HEK293 (cell line): ENCODE measurements around the gene POU5F2.

ENCODE experiments used
- CTCF ChIA-PET: fragments of 350-600 bp; formaldehyde crosslinking; extraction: SDS; loops from one replicate; lab custom pipeline; 2021; ENCODE audit warnings: antibody characterized with exemption; lab: Yijun Ruan, JAX
- POLR2A ChIA-PET: fragments of 300-600 bp; formaldehyde crosslinking; extraction: SDS; loops from one replicate; lab custom pipeline; 2020; ENCODE audit warnings: antibody characterized with exemption, inconsistent platforms; lab: Yijun Ruan, JAX
- H3K27ac ChIP-seq: fragments of 200-500 bp; sonication (Bioruptor generic); 2 replicates; pipeline ENCODE4 v1.5.1; 2014; ENCODE audit warnings: low read depth, low read length, control low read depth, inconsistent platforms; ENCODE audit errors: extremely low read depth
- H3K36me3 ChIP-seq, 2 experiments: fragments of 200-500 bp in 1 of 2; sonication (Bioruptor generic) in 1 of 2; 1 replicate in 1 of 2; 2 replicates in 1 of 2; pipeline ENCODE4 v1.5.1; 2014 to 2017; ENCODE audit warnings: inconsistent platforms in 2 of 2, low read length in 2 of 2; ENCODE audit not compliant: control insufficient read depth in 2 of 2, insufficient read depth in 1 of 2
- H3K4me1 ChIP-seq: fragments of 200-500 bp; sonication (Bioruptor generic); 2 replicates; pipeline ENCODE4 v1.5.1; 2014; ENCODE audit warnings: mild to moderate bottlenecking, low read length, inconsistent platforms; ENCODE audit not compliant: control insufficient read depth, insufficient read depth
- H3K4me3 ChIP-seq: 2 replicates; pipeline ENCODE4 v1.5.1; 2011; ENCODE audit warnings: low read depth, mild to moderate bottlenecking, control low read depth, low read length, moderate library complexity
- H3K9me3 ChIP-seq: fragments of 200-500 bp; sonication (Bioruptor generic); 2 replicates; pipeline ENCODE4 v1.5.1; 2014; ENCODE audit warnings: low read depth, low read length, inconsistent platforms; ENCODE audit not compliant: control insufficient read depth, insufficient read depth
- HOXA7 ChIP-seq: sonication (generic); formaldehyde crosslinking; IDR thresholded peaks from 2 replicates; pipeline ENCODE4 v1.8.1; 2022; ENCODE audit warnings: missing genetic modification reagents, borderline replicate concordance
- HOXD13 ChIP-seq: sonication (generic); formaldehyde crosslinking; IDR thresholded peaks from 2 replicates; pipeline ENCODE4 v1.8.0; 2022; ENCODE audit warnings: missing genetic modification reagents, borderline replicate concordance
- KLF9 ChIP-seq: fragments of 450-650 bp; formaldehyde crosslinking; IDR thresholded peaks from 2 replicates; pipeline ENCODE4 v1.5.1; 2016; ENCODE audit warnings: missing biosample characterization, missing genetic modification characterization, low read depth
- MZF1 ChIP-seq: fragments of 450-650 bp; formaldehyde crosslinking; IDR thresholded peaks from 2 replicates; pipeline ENCODE4 v1.5.1; 2017; ENCODE audit warnings: missing biosample characterization, missing genetic modification characterization, borderline replicate concordance
- PRDM6 ChIP-seq: fragments of 450-650 bp; formaldehyde crosslinking; IDR thresholded peaks from 2 replicates; pipeline ENCODE4 v1.5.1; 2017; ENCODE audit warnings: missing biosample characterization, missing genetic modification characterization
- ZBTB21 ChIP-seq: fragments of 450-650 bp; formaldehyde crosslinking; IDR thresholded peaks from 2 replicates; pipeline ENCODE4 v1.5.1; 2017; ENCODE audit warnings: missing biosample characterization, missing genetic modification characterization
- ZFHX2 ChIP-seq: fragments of 450-650 bp; formaldehyde crosslinking; conservative IDR thresholded peaks from 2 replicates; pipeline ENCODE4 v1.5.1; 2016; ENCODE audit warnings: missing biosample characterization, missing genetic modification characterization
- ZNF138 ChIP-seq: fragments of 450-650 bp; formaldehyde crosslinking; IDR thresholded peaks from 2 replicates; pipeline ENCODE4 v1.5.1; 2016; ENCODE audit warnings: missing biosample characterization, missing genetic modification characterization, borderline replicate concordance
- ZNF146 ChIP-seq: fragments of 450-650 bp; formaldehyde crosslinking; IDR thresholded peaks from 2 replicates; pipeline ENCODE4 v1.5.1; 2016; ENCODE audit warnings: missing biosample characterization, missing genetic modification characterization
- ZNF18 ChIP-seq: fragments of 450-650 bp; formaldehyde crosslinking; IDR thresholded peaks from 2 replicates; pipeline ENCODE4 v1.5.1; 2016; ENCODE audit warnings: missing biosample characterization, missing genetic modification characterization
- ZNF37A ChIP-seq: fragments of 450-650 bp; IDR thresholded peaks from 2 replicates; pipeline ENCODE4 v1.5.1; 2018; ENCODE audit warnings: missing biosample characterization, missing genetic modification characterization
- ZNF501 ChIP-seq: fragments of 450-650 bp; formaldehyde crosslinking; IDR thresholded peaks from 2 replicates; pipeline ENCODE4 v1.5.1; 2016; ENCODE audit warnings: missing biosample characterization, missing genetic modification characterization
- ZNF677 ChIP-seq: fragments of 450-650 bp; IDR thresholded peaks from 2 replicates; pipeline ENCODE4 v1.5.0; 2018; ENCODE audit warnings: missing biosample characterization, mild to moderate bottlenecking, missing genetic modification characterization, moderate library complexity
- ZNF701 ChIP-seq: fragments of 450-650 bp; formaldehyde crosslinking; IDR thresholded peaks from 2 replicates; pipeline ENCODE4 v1.5.1; 2016; ENCODE audit warnings: missing biosample characterization, missing genetic modification characterization
- ZNF747 ChIP-seq: fragments of 450-650 bp; formaldehyde crosslinking; IDR thresholded peaks from 2 replicates; pipeline ENCODE4 v1.5.1; 2016; ENCODE audit warnings: missing biosample characterization, missing genetic modification characterization
- ZNF777 ChIP-seq: fragments of 450-650 bp; formaldehyde crosslinking; IDR thresholded peaks from 2 replicates; pipeline ENCODE4 v1.5.1; 2017; ENCODE audit warnings: missing biosample characterization, missing genetic modification characterization, borderline replicate concordance
- ZNF843 ChIP-seq: fragments of 450-650 bp; formaldehyde crosslinking; IDR thresholded peaks from 2 replicates; pipeline ENCODE4 v1.5.1; 2016; ENCODE audit warnings: missing biosample characterization, missing genetic modification characterization
- TF ChIP-seq, protein P1 (sequence below): fragments of 450-650 bp; formaldehyde crosslinking; IDR thresholded peaks from 2 replicates; pipeline ENCODE4 v1.5.1; 2016; ENCODE audit warnings: missing biosample characterization, missing genetic modification characterization, borderline replicate concordance
- TF ChIP-seq, protein P2 (sequence below): fragments of 450-650 bp; formaldehyde crosslinking; IDR thresholded peaks from 2 replicates; pipeline ENCODE4 v1.5.1; 2016; ENCODE audit warnings: missing biosample characterization, missing genetic modification characterization

Gene POU5F2

GRCh38 chr5:93724791-93725190, 16.6 kb downstream of the POU5F2 start:
- ChIA-PET POLR2A (no interaction called here), CTCF (no interaction called here)
- TF ChIP-seq, protein P1, sequence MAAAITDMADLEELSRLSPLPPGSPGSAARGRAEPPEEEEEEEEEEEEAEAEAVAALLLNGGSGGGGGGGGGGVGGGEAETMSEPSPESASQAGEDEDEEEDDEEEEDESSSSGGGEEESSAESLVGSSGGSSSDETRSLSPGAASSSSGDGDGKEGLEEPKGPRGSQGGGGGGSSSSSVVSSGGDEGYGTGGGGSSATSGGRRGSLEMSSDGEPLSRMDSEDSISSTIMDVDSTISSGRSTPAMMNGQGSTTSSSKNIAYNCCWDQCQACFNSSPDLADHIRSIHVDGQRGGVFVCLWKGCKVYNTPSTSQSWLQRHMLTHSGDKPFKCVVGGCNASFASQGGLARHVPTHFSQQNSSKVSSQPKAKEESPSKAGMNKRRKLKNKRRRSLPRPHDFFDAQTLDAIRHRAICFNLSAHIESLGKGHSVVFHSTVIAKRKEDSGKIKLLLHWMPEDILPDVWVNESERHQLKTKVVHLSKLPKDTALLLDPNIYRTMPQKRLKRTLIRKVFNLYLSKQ (tag by site-specific recombination), result no peak
- no peak for TF ChIP-seq HOXD13 (CRISPR knock-in tag)
- TF ChIP-seq ZFHX2 (tag by site-specific recombination), result no peak
- TF ChIP-seq ZNF18 (tag by site-specific recombination), result no peak
- TF ChIP-seq ZNF146 (tag by site-specific recombination), result no peak
- TF ChIP-seq, protein P2, sequence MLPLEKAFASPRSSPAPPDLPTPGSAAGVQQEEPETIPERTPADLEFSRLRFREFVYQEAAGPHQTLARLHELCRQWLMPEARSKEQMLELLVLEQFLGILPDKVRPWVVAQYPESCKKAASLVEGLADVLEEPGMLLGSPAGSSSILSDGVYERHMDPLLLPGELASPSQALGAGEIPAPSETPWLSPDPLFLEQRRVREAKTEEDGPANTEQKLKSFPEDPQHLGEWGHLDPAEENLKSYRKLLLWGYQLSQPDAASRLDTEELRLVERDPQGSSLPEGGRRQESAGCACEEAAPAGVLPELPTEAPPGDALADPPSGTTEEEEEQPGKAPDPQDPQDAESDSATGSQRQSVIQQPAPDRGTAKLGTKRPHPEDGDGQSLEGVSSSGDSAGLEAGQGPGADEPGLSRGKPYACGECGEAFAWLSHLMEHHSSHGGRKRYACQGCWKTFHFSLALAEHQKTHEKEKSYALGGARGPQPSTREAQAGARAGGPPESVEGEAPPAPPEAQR (tag by site-specific recombination), result no peak
- no peak for TF ChIP-seq MZF1
- TF ChIP-seq KLF9 (tag by site-specific recombination), result no peak
- no peak for TF ChIP-seq ZNF677 (tag by site-specific recombination)
- no peak for TF ChIP-seq ZNF777
- TF ChIP-seq ZNF701, result no peak
- no peak for TF ChIP-seq ZNF138 (tag by site-specific recombination)
- no peak for TF ChIP-seq ZNF501
- no peak for TF ChIP-seq HOXA7 (CRISPR knock-in tag)
- TF ChIP-seq ZNF843 (tag by site-specific recombination), result no peak
- no peak for TF ChIP-seq ZBTB21
- TF ChIP-seq ZNF747 (tag by site-specific recombination), result no peak
- H3K9me3 ChIP-seq, result no peaks in the 10 kb centered on the region
- peaks cover 25% of the 10 kb centered on the region for H3K4me1 ChIP-seq
- no peaks in the 10 kb centered on the region for H3K36me3 ChIP-seq
- no peak overlapping the region for H3K27ac ChIP-seq
- no peak overlapping the region for H3K4me3 ChIP-seq

DNA sequence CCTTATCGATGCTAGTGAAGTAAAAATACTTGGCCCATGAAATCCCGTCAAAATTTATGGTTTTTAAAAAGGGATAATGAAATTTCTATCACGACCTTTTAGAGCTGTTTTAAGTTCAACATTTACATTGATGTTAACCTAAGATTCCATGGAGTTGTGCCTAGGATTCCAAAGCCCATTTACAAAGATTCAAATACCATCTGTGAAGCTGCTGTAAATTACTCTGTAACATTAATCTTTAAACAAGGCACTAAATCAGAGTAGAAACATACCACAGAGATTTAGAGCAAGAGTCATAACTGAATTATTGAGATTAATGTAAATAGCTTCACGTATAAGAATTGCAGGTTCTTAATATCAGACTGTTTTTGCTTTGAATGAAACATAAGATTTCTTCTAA, 17.7 kb downstream of the POU5F2 start:
- Histone ChIP-seq H3K4me3 (no peak overlapping the region), H3K27ac (no peak overlapping the region), H3K36me3 (no peaks in the 10 kb centered on the region), H3K9me3 (no peaks in the 10 kb centered on the region), H3K4me1 (peaks cover 25% of the 10 kb centered on the region)
- ChIA-PET CTCF (interaction anchor here (0.7 to 1.1 kb wide), 3 partner anchors 23 to 670 kb away, joined by 3 read pairs; no protein-coding TSS in a partner anchor), POLR2A (no interaction called here)
- TF ChIP-seq PRDM6, result peak; percentile 4; the same call in 1 of the 2 replicates
- no peak for TF ChIP-seq ZNF37A (tag by site-specific recombination)
